GM13977 (cell line): ENCODE data around the gene USP51.

ENCODE experiments used
- DNase-seq: peaks from one replicate; pipeline ENCODE4 v3.0.0; 2012; ENCODE audit warnings: low spot score
- CTCF ChIP-seq: IDR thresholded peaks from 2 replicates; pipeline ENCODE4 v1.5.1; 2012; ENCODE audit warnings: mild to moderate bottlenecking, control low read depth; ENCODE audit not compliant: insufficient read depth; ENCODE audit errors: extremely low read depth, missing control alignments
- in situ Hi-C: fragments of 300-500 bp; cut with MboI; formaldehyde crosslinking; loops from one replicate; pipeline ENCODE4 v1.12.0; 2022; ENCODE audit warnings: low sequenced_read_pairs, low pct_unique_long_range_greater_than_20kb, mixed read lengths, inconsistent platforms; ENCODE audit not compliant: unreplicated experiment

The USP51 gene

GRCh38 chrX:55490974-55491373 is 1.3 kb upstream of the USP51 start:
- in situ Hi-C loops = no loop called here
- no peak for DNase-seq
- no peak for TF ChIP-seq CTCF

GRCh38 chrX:55490121-55490520 is 473 bp upstream of the USP51 start:
- no peak for DNase-seq
- in situ Hi-C loops = no loop called here
- no peak for TF ChIP-seq CTCF

- DNase-seq = peak; percentile 59
- TF ChIP-seq CTCF = peak; percentile 17
- in situ Hi-C loops = no loop called here
Observed at GRCh38 chrX:55488593-55489313, 895 bp downstream of the USP51 start.

GRCh38 chrX:55488006-55488592 is 1.5 kb downstream of the USP51 start:
- DNase-seq = peak; percentile 22
- in situ Hi-C loops = no loop called here
- no peak for TF ChIP-seq CTCF

GRCh38 chrX:55487143-55487542 is 2.5 kb downstream of the USP51 start:
- TF ChIP-seq CTCF = no peak
- in situ Hi-C loops = no loop called here
- DNase-seq = no peak

- TF ChIP-seq CTCF = no peak
- DNase-seq = no peak
- in situ Hi-C loops = no loop called here
Observed at GRCh38 chrX:55486736-55487135, 2.9 kb downstream of the USP51 start.
